Measurements from ENCODE around the gene CSTF2T. TPM values are rescaled to one million over a fixed set of nuclear protein-coding genes. Genes with fewer than 3 reads are reported as not detected.
"Not testable (repeated sequence)": the region's sequence is repeated elsewhere in the genome, so short reads cannot be mapped to it uniquely, and the experiment has no call there.

CSTF2T gene
- total RNA-seq, 1 experiment from 2014 or later: 22.4 TPM

- no peak for DNase-seq
- no peaks in the 10 kb centered on the region; the same call in 1 of the 2 replicates for H3F3A ChIP-seq (ENCODE audit: insufficient read depth, low read depth)
- H3K79me2 ChIP-seq (ENCODE audit: low read depth): no peaks in the 10 kb centered on the region
- BruUV-seq (replicated peaks): no TSS peak
- no peaks in the 10 kb centered on the region for H3K36me3 ChIP-seq (ENCODE audit: low read depth)
- no peaks in the 10 kb centered on the region for H3K27me3 ChIP-seq (ENCODE audit: insufficient read depth, low read depth)
- peaks cover 20% of the 10 kb centered on the region for H3K4me1 ChIP-seq (replicated peaks; ENCODE audit: insufficient read depth)
- peaks cover 5% of the 10 kb centered on the region; the same call in 1 of the 2 replicates for H3K9me3 ChIP-seq (ENCODE audit: insufficient read depth, low read depth)
- H2AFZ ChIP-seq: no peak overlapping the region
- no peak for TF ChIP-seq CTCF (conservative IDR thresholded peaks at IDR 0.05)
- no peak for TF ChIP-seq EZH2 (IDR thresholded peaks at IDR 0.05; ENCODE audit: low read depth)
- no peak overlapping the region for H3K4me2 ChIP-seq
- POLR2A ChIA-PET (ENCODE audit: unreplicated experiment): no interaction called here
- H4K20me1 ChIP-seq (ENCODE audit: insufficient read depth): no peaks in the 10 kb centered on the region
- H3K27ac ChIP-seq: no peak overlapping the region
- CTCF ChIA-PET: no interaction called here
- no peaks in the 10 kb centered on the region for H3K9me2 ChIP-seq (ENCODE audit: insufficient read depth)
- intact Hi-C loops (cut with micrococcal nuclease; ENCODE audit: unreplicated experiment): no loop called here
- H3K4me3 ChIP-seq: no peak overlapping the region
Observed at GRCh38 chr10:51689536-51689935, 9.9 kb downstream of the CSTF2T start.

GRCh38 chr10:51688826-51689225, 10.6 kb downstream of the CSTF2T start:
- POLR2A ChIA-PET (ENCODE audit: unreplicated experiment); CTCF ChIA-PET; H2AFZ ChIP-seq: not testable (repeated sequence)

GRCh38 chr10:51687296-51687695, 12.1 kb downstream of the CSTF2T start:
- H3K9me2 ChIP-seq (ENCODE audit: insufficient read depth): peaks cover 6% of the 10 kb centered on the region; the same call in 1 of the 2 replicates
- POLR2A ChIA-PET (ENCODE audit: unreplicated experiment): no interaction called here
- H2AFZ ChIP-seq: no peak overlapping the region
- peaks cover 37% of the 10 kb centered on the region for H3K4me1 ChIP-seq (replicated peaks; ENCODE audit: insufficient read depth)
- BruUV-seq (replicated peaks): no TSS peak
- intact Hi-C loops (cut with micrococcal nuclease; ENCODE audit: unreplicated experiment): no loop called here
- DNase-seq: no peak
- no peak overlapping the region for H3K4me2 ChIP-seq
- TF ChIP-seq CTCF (conservative IDR thresholded peaks at IDR 0.05) (no peak), EZH2 (IDR thresholded peaks at IDR 0.05; ENCODE audit: low read depth) (no peak)
- H3K27me3 ChIP-seq (ENCODE audit: insufficient read depth, low read depth): no peaks in the 10 kb centered on the region
- peaks cover 5% of the 10 kb centered on the region; the same call in 1 of the 2 replicates for H3K9me3 ChIP-seq (ENCODE audit: insufficient read depth, low read depth)
- H3K36me3 ChIP-seq (ENCODE audit: low read depth): no peaks in the 10 kb centered on the region
- H3K79me2 ChIP-seq (ENCODE audit: low read depth): no peaks in the 10 kb centered on the region
- H3K27ac ChIP-seq: no peak overlapping the region
- peaks cover 9% of the 10 kb centered on the region; the same call in 1 of the 2 replicates for H3F3A ChIP-seq (ENCODE audit: insufficient read depth, low read depth)
- no peaks in the 10 kb centered on the region for H4K20me1 ChIP-seq (ENCODE audit: insufficient read depth)
- CTCF ChIA-PET: no interaction called here
- H3K4me3 ChIP-seq: no peak overlapping the region

More at GRCh38 chr10:51688826-51689225, 10.6 kb downstream of the CSTF2T start:
- DNase-seq; H3K4me3 ChIP-seq; H3K9me2 ChIP-seq (ENCODE audit: insufficient read depth); H3K4me2 ChIP-seq; H3K9me3 ChIP-seq (ENCODE audit: insufficient read depth, low read depth); H3F3A ChIP-seq (ENCODE audit: insufficient read depth, low read depth); H3K27me3 ChIP-seq (ENCODE audit: insufficient read depth, low read depth); H3K36me3 ChIP-seq (ENCODE audit: low read depth); intact Hi-C loops (cut with micrococcal nuclease; ENCODE audit: unreplicated experiment); H4K20me1 ChIP-seq (ENCODE audit: insufficient read depth); BruUV-seq (replicated peaks); H3K27ac ChIP-seq; H3K79me2 ChIP-seq (ENCODE audit: low read depth): not testable (repeated sequence)
- peaks cover 22% of the 10 kb centered on the region for H3K4me1 ChIP-seq (replicated peaks; ENCODE audit: insufficient read depth)

DNA sequence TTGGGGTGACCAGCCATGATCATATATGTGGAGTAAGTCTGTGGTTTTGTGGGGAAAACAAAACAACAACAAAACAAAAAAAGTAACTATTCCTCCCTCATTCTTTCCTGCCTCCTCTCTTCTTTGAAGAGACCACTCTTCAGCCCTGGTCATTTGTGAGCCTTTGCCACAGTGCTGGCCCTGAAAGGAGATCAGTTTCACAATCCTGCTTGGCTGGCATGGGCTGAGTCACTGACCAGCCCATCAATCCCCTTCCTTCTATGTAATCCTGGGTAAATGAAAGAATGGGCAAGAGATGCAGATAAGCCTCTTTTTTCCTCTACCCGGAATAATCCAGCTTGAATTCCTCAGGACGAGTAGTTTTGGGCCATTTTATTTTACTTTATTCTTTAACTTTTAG, 13.6 kb downstream of the CSTF2T start:
- Histone ChIP-seq H3K27me3 (ENCODE audit: insufficient read depth, low read depth) (no peaks in the 10 kb centered on the region), H3K79me2 (ENCODE audit: low read depth) (no peaks in the 10 kb centered on the region), H3F3A (ENCODE audit: insufficient read depth, low read depth) (peaks cover 9% of the 10 kb centered on the region; the same call in 1 of the 2 replicates), H3K4me3 (no peak overlapping the region), H2AFZ (no peak overlapping the region), H4K20me1 (ENCODE audit: insufficient read depth) (no peaks in the 10 kb centered on the region), H3K9me2 (ENCODE audit: insufficient read depth) (peaks cover 6% of the 10 kb centered on the region; the same call in 1 of the 2 replicates), H3K27ac (no peak overlapping the region), H3K4me1 (replicated peaks; ENCODE audit: insufficient read depth) (peaks cover 34% of the 10 kb centered on the region), H3K9me3 (ENCODE audit: insufficient read depth, low read depth) (peaks cover 5% of the 10 kb centered on the region; the same call in 1 of the 2 replicates), H3K36me3 (ENCODE audit: low read depth) (no peaks in the 10 kb centered on the region), H3K4me2 (peak overlapping the region; percentile 33; the same call in 1 of the 2 replicates)
- DNase-seq: peak; percentile 43 to 69
- BruUV-seq (replicated peaks): no TSS peak
- intact Hi-C loops (cut with micrococcal nuclease; ENCODE audit: unreplicated experiment): no loop called here
- CTCF ChIA-PET: no interaction called here
- TF ChIP-seq EZH2 (IDR thresholded peaks at IDR 0.05; ENCODE audit: low read depth) (no peak), CTCF (conservative IDR thresholded peaks at IDR 0.05) (no peak)
- POLR2A ChIA-PET (ENCODE audit: unreplicated experiment): no interaction called here

Data from PC-9 (cell line).